GM12878 (cell line): Measurements from ENCODE around the gene PLAC1. TPM values are rescaled to one million over a fixed set of nuclear protein-coding genes. Genes with fewer than 3 reads are reported as not detected.

Experiments
- ATAC-seq: fragments of 200-7000 bp; cut with Tn5 transposase; 3 replicates; pipeline ENCODE4 v1.9.1; 2020; ENCODE audit warnings: mild to moderate bottlenecking, moderate library complexity
- BruUV-seq: library from RNA; stranded (reverse); fragments of 400-500 nt; replicated peaks from 2 replicates; lab custom pipeline; 2021; lab: Mats Ljungman, UMichigan
- CTCF ChIA-PET: fragments of 300-600 bp; sonication (Branson Sonifier 250); formaldehyde crosslinking; extraction: SDS; loops from one replicate; lab custom pipeline; 2021; ENCODE audit warnings: inconsistent platforms; lab: Yijun Ruan, JAX
- POLR2A ChIA-PET: fragments of 350-600 bp; formaldehyde crosslinking; extraction: SDS; loops from one replicate; lab custom pipeline; 2021; ENCODE audit warnings: inconsistent platforms; lab: Charles Lee
- RAD21 ChIA-PET: fragments of 300-600 bp; sonication (Branson Sonifier 250); formaldehyde crosslinking; loops from one replicate; lab custom pipeline; 2023; ENCODE audit warnings: antibody characterized with exemption; ENCODE audit not compliant: unreplicated experiment; lab: Charles Lee
- SMC1A ChIA-PET: fragments of 300-600 bp; sonication (Branson Sonifier 250); formaldehyde crosslinking; loops from one replicate; lab custom pipeline; 2023; ENCODE audit not compliant: unreplicated experiment, uncharacterized antibody; lab: Charles Lee
- DNase-seq: peaks from one replicate; pipeline ENCODE4 v3.0.0-alpha.2; 2011; ENCODE audit warnings: low read depth, low spot score
- FAIRE-seq: peaks from 3 replicates; lab custom pipeline; 2011; peaks lifted over from hg19 to GRCh38; lab: Jason Lieb, UNC
- H2AFZ ChIP-seq: 2 replicates; pipeline ENCODE4 v1.6.0; 2011; ENCODE audit warnings: low read depth, low read length, control low read depth; ENCODE audit not compliant: control insufficient read depth
- H3K27ac ChIP-seq: 2 replicates; pipeline ENCODE4 v1.5.1; 2011; ENCODE audit warnings: control low read depth; ENCODE audit not compliant: control insufficient read depth, insufficient read depth
- H3K27me3 ChIP-seq, 2 experiments: replicated peaks in 1 of 2; 2 replicates each; pipeline versions ENCODE4 v1.6.0 to v1.6.1; 2011; ENCODE audit warnings: low read length in 1 of 2; ENCODE audit not compliant: control insufficient read depth in 2 of 2, insufficient read depth in 2 of 2
- H3K36me3 ChIP-seq, 2 experiments: 2 replicates each; pipeline ENCODE4 v1.5.1; 2011; ENCODE audit warnings: low read length in 1 of 2; ENCODE audit not compliant: control insufficient read depth in 2 of 2, insufficient read depth in 2 of 2
- H3K4me1 ChIP-seq: 2 replicates; pipeline ENCODE4 v1.6.1; 2011; ENCODE audit warnings: mild to moderate bottlenecking, low read length, moderate library complexity, mixed read lengths; ENCODE audit not compliant: control insufficient read depth, insufficient read depth
- H3K4me2 ChIP-seq: 2 replicates; pipeline ENCODE4 v1.6.0; 2011; ENCODE audit warnings: control low read depth; ENCODE audit not compliant: control insufficient read depth, insufficient read depth
- H3K4me3 ChIP-seq: fragments of 200-600 bp; sonication (generic); 2 replicates; pipeline ENCODE4 v1.5.1; 2016
- H3K79me2 ChIP-seq: 2 replicates; pipeline ENCODE4 v1.6.0; 2011; ENCODE audit warnings: low read length; ENCODE audit not compliant: control insufficient read depth, insufficient read depth
- H3K9ac ChIP-seq: 2 replicates; pipeline ENCODE4 v1.8.0; 2011; ENCODE audit warnings: low read length, control low read depth, mixed read lengths; ENCODE audit not compliant: control insufficient read depth, insufficient read depth
- H3K9me3 ChIP-seq: replicated peaks from 3 replicates; pipeline ENCODE4 v1.5.1; 2011; ENCODE audit warnings: mild to moderate bottlenecking, low read length; ENCODE audit not compliant: control insufficient read depth, insufficient read depth
- H4K20me1 ChIP-seq: 2 replicates; pipeline ENCODE4 v1.6.0; 2011; ENCODE audit not compliant: control insufficient read depth, insufficient read depth
- BCLAF1 ChIP-seq: fragments of 450-650 bp; IDR thresholded peaks from 2 replicates; pipeline ENCODE4 v1.6.1; 2017; ENCODE audit warnings: antibody characterized with exemption, mild to moderate bottlenecking, moderate library complexity
- ETV6 ChIP-seq, 2 experiments: fragments of 450-650 bp in 1 of 2; IDR thresholded peaks in 1 of 2; conservative IDR thresholded peaks in 1 of 2; 2 replicates each; pipeline ENCODE4 v1.6.1; 2014; ENCODE audit warnings: antibody characterized with exemption in 1 of 2, borderline replicate concordance in 1 of 2, low read depth in 1 of 2, mild to moderate bottlenecking in 1 of 2, moderate library complexity in 1 of 2
- HDAC2 ChIP-seq: fragments of 200-600 bp; sonication (generic); IDR thresholded peaks from 2 replicates; pipeline ENCODE4 v1.6.1; 2017
- HDGF ChIP-seq: fragments of 450-650 bp; IDR thresholded peaks from 2 replicates; pipeline ENCODE4 v1.6.1; 2016; ENCODE audit warnings: antibody characterized with exemption
- JUND ChIP-seq: IDR thresholded peaks from 2 replicates; pipeline ENCODE4 v1.6.1; 2012; ENCODE audit warnings: low read depth, mild to moderate bottlenecking, low read length, improper control_type of control experiment, moderate library complexity
- KDM1A ChIP-seq: fragments of 200-600 bp; sonication (generic); IDR thresholded peaks from 2 replicates; pipeline ENCODE4 v1.6.1; 2016; ENCODE audit warnings: borderline replicate concordance
- MAX ChIP-seq: IDR thresholded peaks from 2 replicates; pipeline ENCODE4 v1.6.1; 2012; ENCODE audit warnings: low read depth, low read length, improper control_type of control experiment
- MTA2 ChIP-seq: fragments of 450-650 bp; IDR thresholded peaks from 2 replicates; pipeline ENCODE4 v1.6.1; 2016; ENCODE audit warnings: low read depth, mild to moderate bottlenecking, moderate library complexity
- PML ChIP-seq: IDR thresholded peaks from 2 replicates; pipeline ENCODE4 v1.6.1; 2012; ENCODE audit warnings: low read length, inconsistent platforms
- RAD51 ChIP-seq: fragments of 450-650 bp; IDR thresholded peaks from 2 replicates; pipeline ENCODE4 v1.6.1; 2016; ENCODE audit warnings: moderate library complexity, mild to moderate bottlenecking, inconsistent platforms
- SKIL ChIP-seq: fragments of 450-650 bp; IDR thresholded peaks from 2 replicates; pipeline ENCODE4 v1.6.1; 2017; ENCODE audit warnings: mild to moderate bottlenecking, low read depth, inconsistent platforms; ENCODE audit not compliant: poor library complexity, severe bottlenecking
- WRNIP1 ChIP-seq: IDR thresholded peaks from 2 replicates; pipeline ENCODE4 v1.6.1; 2011; ENCODE audit warnings: low read depth, low read length, improper control_type of control experiment, borderline replicate concordance
- ZNF592 ChIP-seq: fragments of 450-650 bp; IDR thresholded peaks from 2 replicates; pipeline ENCODE4 v1.6.1; 2017; ENCODE audit warnings: mild to moderate bottlenecking, moderate library complexity
- ZZZ3 ChIP-seq: IDR thresholded peaks from 2 replicates; pipeline ENCODE4 v1.6.1; 2011; ENCODE audit warnings: low read depth; ENCODE audit not compliant: control insufficient read depth, insufficient read length
- WGBS: methylation state at CpG from one replicate; pipeline ENCODE4 v1.1.6; 2016; ENCODE audit warnings: low lambda C conversion rate; ENCODE audit not compliant: insufficient replicate concordance, insufficient coverage; ENCODE audit errors: missing lambda C conversion rate; 5-methylcytosine and 5-hydroxymethylcytosine counted together
- in situ Hi-C: fragments of 300-500 bp; cut with MboI; formaldehyde crosslinking; loops from 9 replicates; pipeline ENCODE4 v1.14.3; 2018; ENCODE audit warnings: mixed read lengths
- intact Hi-C: fragments of 100-400 bp; cut with micrococcal nuclease; formaldehyde crosslinking; loops from one replicate; pipeline ENCODE4 v1.14.2; 2022; ENCODE audit not compliant: unreplicated experiment
- polyA plus RNA-seq, 11 experiments: library from polyadenylated mRNA; depleted of rRNA in 4 of 11; unstranded in 6 of 11; stranded (reverse) in 5 of 11; fragments of >200 nt; fragmentation: Nextera tagmentation in 4 of 11; fragmentation: Illumina TruSeq in 1 of 11; extraction: Ambion mirVana in 4 of 11; extraction: Trizol in 1 of 11; gene quantifications; 1 replicate in 1 of 11; 2 replicates in 10 of 11; pipeline versions ENCODE4 v1.2.1 to v1.2.3, GENCODE V29; 2011 to 2016; ENCODE audit warnings: inconsistent platforms in 2 of 11, missing spikeins in 2 of 11, low read depth in 1 of 11
- total RNA-seq, 4 experiments: library from RNA; depleted of rRNA in 3 of 4; stranded (reverse); fragments of >200 nt in 3 of 4; fragmentation: Illumina TruSeq in 1 of 4; extraction: Trizol in 1 of 4; gene quantifications; 2 replicates each; pipeline versions ENCODE4 v1.2.1 to v1.2.3, GENCODE V29; 2013 to 2021

PLAC1 gene
- total and polyA plus RNA-seq, 10 of the 15 experiments (the other 5 are each of a cell fraction or from before 2014, with no cell fraction given), result 0.05 to 0.42 (median 0.17) TPM; not detected in 5

GRCh38 chrX:134647477-134647877, 10.8 kb downstream of the PLAC1 start (continued):
- no peak for TF ChIP-seq SKIL
- no peak for TF ChIP-seq KDM1A
- no peak for TF ChIP-seq ZZZ3
- no peak for TF ChIP-seq JUND

- no peak overlapping the region for H3K4me3 ChIP-seq
- H2AFZ ChIP-seq, result no peak overlapping the region
- RAD21 ChIA-PET, result no interaction called here
- no peaks in the 10 kb centered on the region for H3K36me3 ChIP-seq
- H3K9me3 ChIP-seq, result no peaks in the 10 kb centered on the region
- DNase-seq (no peak), FAIRE-seq (no peak), ATAC-seq (no peak)
- no TSS peak for BruUV-seq
- H4K20me1 ChIP-seq, result no peaks in the 10 kb centered on the region
- in situ Hi-C loops (no loop called here), intact Hi-C loops (no loop called here)
- H3K27me3 ChIP-seq, result no peaks in the 10 kb centered on the region
- SMC1A ChIA-PET, result interaction anchor here (0.8 kb wide), 1 partner anchor 13 kb away, joined by 3 read pairs; no protein-coding TSS in a partner anchor
- H3K79me2 ChIP-seq, result no peaks in the 10 kb centered on the region
- POLR2A ChIA-PET, result no interaction called here
- H3K4me1 ChIP-seq, result no peaks in the 10 kb centered on the region
- H3K4me2 ChIP-seq, result no peak overlapping the region
- H3K27ac ChIP-seq, result no peak overlapping the region
- CTCF ChIA-PET, result no interaction called here
- WGBS, result 69% methylated on average over 4 of the region's 4 CpGs
- H3K9ac ChIP-seq, result no peak overlapping the region
- TF ChIP-seq MAX (no peak), HDGF (no peak), ZNF592 (no peak), BCLAF1 (no peak), MTA2 (no peak), RAD51 (no peak), WRNIP1 (no peak), ETV6 (conservative IDR thresholded peaks at IDR 0.05 in 1 of 2, IDR thresholded peaks at IDR 0.05 in 1 of 2; ENCODE audit: borderline replicate concordance in 1 of 2, low read depth in 1 of 2) (no peak), HDAC2 (no peak), PML (no peak)
Observed at GRCh38 chrX:134646691-134647090, 11.6 kb downstream of the PLAC1 start.
